GM18507 (cell line): ENCODE results near the gene ULK3.
A peak's percentile ranks its signal among the peaks of the same experiment; 100 is the strongest.

Source experiments
- DNase-seq: peaks from one replicate; pipeline ENCODE4 v3.0.0; 2011; ENCODE audit warnings: low read depth; ENCODE audit not compliant: insufficient read length; ENCODE audit errors: extremely low spot score
- FAIRE-seq: peaks from 2 replicates; lab custom pipeline; 2011; peaks lifted over from hg19 to GRCh38; lab: Jason Lieb, UNC

ULK3 gene

GRCh38 chr15:74789741-74790079, 53.2 kb downstream of the ULK3 start:
- FAIRE-seq (no peak), DNase-seq (no peak)

- DNase-seq (no peak), FAIRE-seq (peak; percentile 65)
These were observed 53.8 kb downstream of the ULK3 start for GRCh38 chr15:74789171-74789631.

GRCh38 chr15:74788683-74789151, 54.2 kb downstream of the ULK3 start:
- DNase-seq: peak; percentile 59
- FAIRE-seq: no peak

GRCh38 chr15:74788042-74788682, 54.8 kb downstream of the ULK3 start:
- DNase-seq: no peak
- no peak for FAIRE-seq

- FAIRE-seq (peak; percentile 97), DNase-seq (peak; percentile 63)
These were observed 55.5 kb downstream of the ULK3 start for GRCh38 chr15:74787251-74788041.

- DNase-seq: no peak
- FAIRE-seq: peak; percentile 83
These were observed 56.3 kb downstream of the ULK3 start for GRCh38 chr15:74786551-74787165.
